Neural cell (in vitro differentiated cells): ENCODE results near the gene ASCC3.
"Not testable (repeated sequence)": the region's sequence is repeated elsewhere in the genome, so short reads cannot be mapped to it uniquely, and the experiment has no call there.

ENCODE experiments used
- CTCF ChIP-seq: fragments of 450-650 bp; IDR thresholded peaks from 2 replicates; pipeline ENCODE4 v1.5.1; 2014; ENCODE audit warnings: antibody characterized with exemption, mild to moderate bottlenecking, moderate library complexity; ENCODE audit not compliant: poor library complexity, severe bottlenecking
- EP300 ChIP-seq: fragments of 450-650 bp; conservative IDR thresholded peaks from 2 replicates; pipeline ENCODE4 v1.6.1; 2014; ENCODE audit warnings: antibody characterized with exemption, mild to moderate bottlenecking, moderate library complexity; ENCODE audit not compliant: poor library complexity, severe bottlenecking
- EZH2 ChIP-seq: fragments of 200-600, 300-800 bp; shearing (Covaris generic), sonication (generic); IDR thresholded peaks from 2 replicates; pipeline ENCODE4 v1.6.1; 2014; ENCODE audit warnings: antibody characterized with exemption, low read length, borderline replicate concordance, mild to moderate bottlenecking; ENCODE audit not compliant: insufficient read depth, poor library complexity, severe bottlenecking
- POLR2AphosphoS5 ChIP-seq: IDR thresholded peaks from 2 replicates; pipeline ENCODE4 v1.6.1; 2012
- RAD21 ChIP-seq: fragments of 450-650 bp; conservative IDR thresholded peaks from 2 replicates; pipeline ENCODE4 v1.6.1; 2014; ENCODE audit warnings: antibody characterized with exemption, mild to moderate bottlenecking, moderate library complexity

- TF ChIP-seq POLR2AphosphoS5, CTCF, EP300, EZH2, RAD21: not testable (repeated sequence)
Measured at GRCh38 chr6:100758386-100758785, 122.7 kb downstream of the ASCC3 start.
